HepG2 (cell line): Measurements from ENCODE around the gene VAC14. TPM values are rescaled to one million over a fixed set of nuclear protein-coding genes. Genes with fewer than 3 reads are reported as not detected.
A peak's percentile ranks its signal among the peaks of the same experiment; 100 is the strongest.

Source experiments
- ARID5B ChIP-seq: IDR thresholded peaks from 2 replicates; pipeline ENCODE4 v1.4.0; 2020; ENCODE audit warnings: mild to moderate bottlenecking, missing genetic modification reagents
- ELF4 ChIP-seq: sonication (generic); formaldehyde crosslinking; IDR thresholded peaks from 2 replicates; pipeline ENCODE4 v1.5.0; 2020; ENCODE audit warnings: missing genetic modification reagents, mild to moderate bottlenecking, moderate library complexity, borderline replicate concordance
- FLYWCH1 ChIP-seq: sonication (generic); formaldehyde crosslinking; IDR thresholded peaks from 2 replicates; pipeline ENCODE4 v1.8.1; 2023; ENCODE audit warnings: mild to moderate bottlenecking, missing genetic modification reagents
- HMGA1 ChIP-seq: sonication (generic); formaldehyde crosslinking; conservative IDR thresholded peaks from 2 replicates; pipeline ENCODE4 v1.4.0; 2020; ENCODE audit warnings: missing genetic modification reagents
- HMGXB4 ChIP-seq, 2 experiments: sonication (generic) in 1 of 2; formaldehyde crosslinking in 1 of 2; IDR thresholded peaks; 2 replicates each; pipeline versions ENCODE4 v1.4.0 to v1.6.1; 2018 to 2020; ENCODE audit warnings: missing genetic modification reagents in 2 of 2, borderline replicate concordance in 1 of 2, low read depth in 1 of 2, mild to moderate bottlenecking in 1 of 2, missing biosample characterization in 1 of 2
- HNRNPLL ChIP-seq: fragments of 200-400 bp; formaldehyde crosslinking; IDR thresholded peaks from 2 replicates; pipeline ENCODE4 v1.6.1; 2017; ENCODE audit warnings: mild to moderate bottlenecking, low read depth, low read length; ENCODE audit not compliant: poor library complexity, severe bottlenecking
- MAFK ChIP-seq, 2 experiments: IDR thresholded peaks in 1 of 2; conservative IDR thresholded peaks in 1 of 2; 2 replicates each; pipeline ENCODE4 v1.6.1; 2011; ENCODE audit warnings: improper control_type of control experiment in 2 of 2, low read length in 2 of 2
- MIER3 ChIP-seq: IDR thresholded peaks from 2 replicates; pipeline ENCODE4 v1.6.1; 2016; ENCODE audit warnings: missing compliant biosample characterization, borderline replicate concordance
- NFKBIZ ChIP-seq: IDR thresholded peaks from 2 replicates; pipeline ENCODE4 v1.6.1; 2018; ENCODE audit warnings: missing genetic modification reagents, missing compliant biosample characterization
- NFRKB ChIP-seq: fragments of 450-650 bp; IDR thresholded peaks from 2 replicates; pipeline ENCODE4 v1.6.1; 2017
- PAX8 ChIP-seq: sonication (generic); formaldehyde crosslinking; IDR thresholded peaks from 2 replicates; pipeline ENCODE4 v1.8.0; 2022; ENCODE audit warnings: mild to moderate bottlenecking, missing genetic modification reagents, borderline replicate concordance
- RBM22 ChIP-seq: fragments of 200-400 bp; formaldehyde crosslinking; optimal IDR thresholded peaks from 2 replicates; pipeline ENCODE3; 2017; ENCODE audit warnings: mild to moderate bottlenecking, low read length, moderate library complexity
- RFXAP ChIP-seq: sonication (generic); formaldehyde crosslinking; IDR thresholded peaks from 2 replicates; pipeline ENCODE4 v1.4.0; 2020; ENCODE audit warnings: missing genetic modification reagents, borderline replicate concordance
- RXRA ChIP-seq: sonication (generic); formaldehyde crosslinking; IDR thresholded peaks from 2 replicates; pipeline ENCODE4 v1.5.1; 2020; ENCODE audit warnings: missing genetic modification reagents
- SAFB2 ChIP-seq: sonication (generic); formaldehyde crosslinking; IDR thresholded peaks from 2 replicates; pipeline ENCODE4 v1.5.1; 2020; ENCODE audit warnings: missing genetic modification reagents, low read depth, mild to moderate bottlenecking, borderline replicate concordance
- SOX5 ChIP-seq: IDR thresholded peaks from 2 replicates; pipeline ENCODE4 v1.6.1; 2016; ENCODE audit warnings: borderline replicate concordance
- TBX3 ChIP-seq: fragments of 450-650 bp; IDR thresholded peaks from 2 replicates; pipeline ENCODE4 v1.6.1; 2017; ENCODE audit warnings: antibody characterized with exemption, mild to moderate bottlenecking, inconsistent platforms, borderline replicate concordance
- ZBTB3 ChIP-seq: sonication (generic); formaldehyde crosslinking; IDR thresholded peaks from 2 replicates; pipeline ENCODE4 v1.4.0; 2020; ENCODE audit warnings: low read depth, mild to moderate bottlenecking, moderate library complexity, missing genetic modification reagents, borderline replicate concordance
- ZFAT ChIP-seq: sonication (generic); formaldehyde crosslinking; conservative IDR thresholded peaks from 2 replicates; pipeline ENCODE4 v1.8.1; 2023; ENCODE audit warnings: missing genetic modification reagents, inconsistent platforms
- ZNF556 ChIP-seq: sonication (generic); formaldehyde crosslinking; IDR thresholded peaks from 2 replicates; pipeline ENCODE4 v1.4.0; 2020; ENCODE audit warnings: mild to moderate bottlenecking, missing genetic modification reagents, borderline replicate concordance
- ZNF576 ChIP-seq: sonication (generic); formaldehyde crosslinking; IDR thresholded peaks from 2 replicates; pipeline ENCODE4 v1.4.0; 2020; ENCODE audit warnings: mild to moderate bottlenecking, missing genetic modification reagents
- ZNF607 ChIP-seq: sonication (generic); formaldehyde crosslinking; IDR thresholded peaks from 2 replicates; pipeline ENCODE4 v1.5.1; 2020; ENCODE audit warnings: missing genetic modification reagents, mild to moderate bottlenecking, borderline replicate concordance
- ZNF691 ChIP-seq: sonication (generic); formaldehyde crosslinking; IDR thresholded peaks from 2 replicates; pipeline ENCODE4 v1.4.0; 2020; ENCODE audit warnings: missing genetic modification reagents, low read depth, mild to moderate bottlenecking, borderline replicate concordance
- ZNF768 ChIP-seq: sonication (generic); formaldehyde crosslinking; IDR thresholded peaks from 2 replicates; pipeline ENCODE4 v1.4.0; 2020; ENCODE audit warnings: missing genetic modification reagents
- ZNF788 ChIP-seq: sonication (generic); formaldehyde crosslinking; IDR thresholded peaks from 2 replicates; pipeline ENCODE4 v1.5.0; 2020; ENCODE audit warnings: mild to moderate bottlenecking, missing genetic modification reagents, borderline replicate concordance
- polyA plus RNA-seq, 8 experiments: library from polyadenylated mRNA; depleted of rRNA in 3 of 8; stranded (reverse) in 7 of 8; unstranded in 1 of 8; fragments of >200 nt; fragmentation: Illumina TruSeq in 4 of 8; extraction: Trizol in 4 of 8; gene quantifications; 2 replicates each; pipeline versions ENCODE4 v1.2.1 to v1.2.3, GENCODE V29; 2011 to 2016; ENCODE audit warnings: low read depth in 4 of 8, missing spikeins in 1 of 8, mixed read lengths in 1 of 8; ENCODE audit not compliant: insufficient read depth in 1 of 8
- total RNA-seq, 5 experiments: library from RNA; depleted of rRNA; stranded (reverse); fragments of >200 nt; fragmentation: Illumina TruSeq; extraction: Trizol; gene quantifications; 2 replicates each; pipeline ENCODE4 v1.2.3, GENCODE V29; 2016; ENCODE audit warnings: low read depth in 1 of 5

Gene VAC14
- total and polyA plus RNA-seq, 2 of the 13 experiments (the other 11 are each of a cell fraction or from before 2014, with no cell fraction given) = 23.5 to 24.6 TPM

GRCh38 chr16:70723740-70724145, 77.2 kb downstream of the VAC14 start (continued):
- TF ChIP-seq ZFAT (no peak), SAFB2 (CRISPR knock-in tag) (no peak), HNRNPLL (no peak), RBM22 (no peak), ZNF556 (CRISPR knock-in tag) (no peak), ZBTB3 (CRISPR knock-in tag) (no peak), ZNF691 (CRISPR knock-in tag) (no peak), RFXAP (CRISPR knock-in tag) (no peak), MAFK (conservative IDR thresholded peaks at IDR 0.05 in 1 of 2, IDR thresholded peaks at IDR 0.05 in 1 of 2; ENCODE audit: low read length in 2 of 2) (no peak), TBX3 (no peak), ELF4 (no peak), FLYWCH1 (no peak), ZNF768 (peak; percentile 7; the same call in 1 of the 2 replicates), HMGXB4 (CRISPR knock-in tag; IDR thresholded peaks at IDR 0.05; ENCODE audit: borderline replicate concordance in 1 of 2, low read depth in 1 of 2) (no peak), HMGA1 (no peak), NFKBIZ (CRISPR knock-in tag) (no peak), SOX5 (CRISPR knock-in tag) (no peak), MIER3 (CRISPR knock-in tag) (no peak), ZNF607 (0 out of 2 replicates have a peak, but pooled peaks have one; percentile 2), ARID5B (CRISPR knock-in tag) (no peak), ZNF788 (0 out of 2 replicates have a peak, but pooled peaks have one; percentile 6), PAX8 (no peak), ZNF576 (peak; percentile 41; the same call in 1 of the 2 replicates), RXRA (CRISPR knock-in tag) (no peak), NFRKB (no peak)
